Peyer's patch (tissue), 4 donors: Measurements from ENCODE around the gene SLC12A9. TPM values are rescaled to one million over a fixed set of nuclear protein-coding genes. Genes with fewer than 3 reads are reported as not detected.
A peak's percentile ranks its signal among the peaks of the same experiment; 100 is the strongest.

ENCODE experiments used
- DNase-seq, 3 donors: peaks; one replicate each; pipeline ENCODE4 v3.0.0-alpha.2; 2017 to 2019
- H3K27ac ChIP-seq, 4 donors: fragments of 200-600 bp; sonication (generic); one replicate each; pipeline ENCODE4 v1.5.1; 2016 to 2019
- H3K27me3 ChIP-seq, 2 donors: fragments of 200-600 bp; sonication (generic); one replicate each; pipeline ENCODE4 v1.5.1; 2019
- H3K36me3 ChIP-seq, 3 donors: fragments of 200-600 bp; sonication (generic); one replicate each; pipeline ENCODE4 v1.5.1; 2016 to 2019
- H3K4me1 ChIP-seq, 4 donors: fragments of 200-600 bp; sonication (generic); one replicate each; pipeline ENCODE4 v1.5.1; 2016 to 2019
- H3K4me3 ChIP-seq, 4 donors: fragments of 200-600 bp; sonication (generic); 1 replicate in 3 of 4; 2 replicates in 1 of 4; pipeline ENCODE4 v1.5.1; 2016 to 2019; ENCODE audit warnings: mild to moderate bottlenecking in 1 of 4
- H3K9me3 ChIP-seq, 4 donors: fragments of 200-600 bp; sonication (generic); one replicate each; pipeline ENCODE4 v1.5.1; 2016 to 2019; ENCODE audit warnings: mild to moderate bottlenecking in 1 of 4
- POLR2A ChIP-seq, 2 donors: fragments of 450-650 bp; IDR thresholded peaks; one replicate each; pipeline ENCODE4 v1.5.1; 2017; ENCODE audit warnings: antibody characterized with exemption in 2 of 2, mild to moderate bottlenecking in 2 of 2, moderate library complexity in 2 of 2
- total RNA-seq, 4 donors: library from RNA; depleted of rRNA; stranded (reverse); fragments of >200 nt; gene quantifications; one replicate each; pipeline ENCODE4 v1.1.0, GENCODE V29; 2016
- TF ChIP-seq, protein P1 (sequence below), 6 experiments: fragments of 450-650 bp in 4 of 6; fragments of 200-600 bp in 2 of 6; sonication (generic) in 1 of 6; IDR thresholded peaks; one replicate each; pipeline ENCODE4 v1.5.1; 2017 to 2019; ENCODE audit warnings: antibody characterized with exemption in 6 of 6, mild to moderate bottlenecking in 3 of 6, moderate library complexity in 1 of 6

SLC12A9 gene
- total RNA-seq, 4 donors from 2014 or later = 24.8 to 51.1 (median 28.2) TPM

DNA sequence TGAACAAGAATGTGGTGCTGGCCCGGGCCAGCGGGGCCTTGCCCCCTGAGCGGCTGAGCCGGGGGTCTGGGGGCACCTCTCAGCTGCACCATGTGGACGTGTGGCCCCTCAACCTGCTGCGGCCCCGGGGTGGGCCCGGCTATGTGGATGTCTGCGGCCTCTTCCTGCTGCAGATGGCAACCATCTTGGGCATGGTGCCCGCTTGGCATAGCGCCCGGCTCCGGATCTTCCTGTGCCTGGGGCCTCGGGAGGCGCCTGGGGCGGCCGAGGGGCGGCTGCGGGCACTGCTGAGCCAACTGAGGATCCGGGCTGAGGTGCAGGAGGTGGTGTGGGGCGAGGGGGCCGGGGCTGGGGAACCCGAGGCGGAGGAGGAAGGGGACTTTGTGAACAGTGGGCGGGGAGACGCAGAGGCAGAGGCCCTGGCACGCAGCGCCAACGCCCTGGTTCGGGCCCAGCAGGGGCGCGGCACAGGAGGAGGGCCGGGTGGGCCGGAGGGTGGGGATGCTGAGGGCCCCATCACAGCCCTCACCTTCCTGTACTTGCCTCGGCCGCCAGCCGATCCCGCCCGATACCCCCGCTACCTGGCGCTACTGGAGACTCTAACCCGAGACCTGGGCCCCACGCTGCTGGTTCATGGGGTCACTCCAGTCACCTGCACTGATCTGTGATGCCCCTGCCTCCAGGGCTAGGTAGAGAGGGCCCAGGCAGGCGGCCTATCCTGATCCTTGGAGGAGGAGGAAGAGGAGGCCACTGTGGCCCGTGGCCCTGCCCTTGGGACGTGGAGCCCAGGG, 13.6 kb downstream of the SLC12A9 start:
- Histone ChIP-seq H3K36me3 (peaks cover 0 to 13% (median 0%) of the 10 kb centered on the region in 3 donors), H3K27ac (peak overlapping the region; percentile 75 to 95 (median 86)), H3K9me3 (no peaks in the 10 kb centered on the region), H3K4me3 (peak overlapping the region; percentile 15 to 71 (median 48)), H3K27me3 (no peaks in the 10 kb centered on the region), H3K4me1 (peaks cover 6 to 42% (median 12%) of the 10 kb centered on the region in 4 donors)
- peak; percentile 7 to 45 for TF ChIP-seq POLR2A (IDR thresholded peaks at IDR 0.05)
- TF ChIP-seq, protein P1, sequence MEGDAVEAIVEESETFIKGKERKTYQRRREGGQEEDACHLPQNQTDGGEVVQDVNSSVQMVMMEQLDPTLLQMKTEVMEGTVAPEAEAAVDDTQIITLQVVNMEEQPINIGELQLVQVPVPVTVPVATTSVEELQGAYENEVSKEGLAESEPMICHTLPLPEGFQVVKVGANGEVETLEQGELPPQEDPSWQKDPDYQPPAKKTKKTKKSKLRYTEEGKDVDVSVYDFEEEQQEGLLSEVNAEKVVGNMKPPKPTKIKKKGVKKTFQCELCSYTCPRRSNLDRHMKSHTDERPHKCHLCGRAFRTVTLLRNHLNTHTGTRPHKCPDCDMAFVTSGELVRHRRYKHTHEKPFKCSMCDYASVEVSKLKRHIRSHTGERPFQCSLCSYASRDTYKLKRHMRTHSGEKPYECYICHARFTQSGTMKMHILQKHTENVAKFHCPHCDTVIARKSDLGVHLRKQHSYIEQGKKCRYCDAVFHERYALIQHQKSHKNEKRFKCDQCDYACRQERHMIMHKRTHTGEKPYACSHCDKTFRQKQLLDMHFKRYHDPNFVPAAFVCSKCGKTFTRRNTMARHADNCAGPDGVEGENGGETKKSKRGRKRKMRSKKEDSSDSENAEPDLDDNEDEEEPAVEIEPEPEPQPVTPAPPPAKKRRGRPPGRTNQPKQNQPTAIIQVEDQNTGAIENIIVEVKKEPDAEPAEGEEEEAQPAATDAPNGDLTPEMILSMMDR (IDR thresholded peaks at IDR 0.05) = no peak
- peak in 2 of 3 donors; percentile 84 to 88 for DNase-seq

DNA sequence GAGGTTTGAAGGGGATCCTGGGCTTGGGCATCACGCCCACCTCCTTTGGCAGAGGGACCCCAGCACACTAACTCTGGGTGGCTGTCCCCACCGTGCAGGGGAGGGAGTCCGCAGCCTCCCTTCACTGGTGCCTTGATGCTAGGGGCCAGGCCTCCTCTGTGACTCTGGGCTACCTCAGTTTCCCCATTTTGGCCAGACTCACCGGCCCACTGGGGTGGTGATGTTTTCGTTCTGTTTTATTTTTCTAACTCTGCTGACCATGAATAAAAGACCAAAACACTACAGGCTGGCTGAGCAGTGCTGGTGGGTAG, 14.2 kb downstream of the SLC12A9 start:
- peak overlapping the region; percentile 30 to 71 (median 64) for H3K4me3 ChIP-seq
- H3K4me1 ChIP-seq = peaks cover 6 to 42% (median 12%) of the 10 kb centered on the region in 4 donors
- no peak for DNase-seq
- peaks cover 0 to 7% (median 0%) of the 10 kb centered on the region in 3 donors for H3K36me3 ChIP-seq
- H3K9me3 ChIP-seq = no peaks in the 10 kb centered on the region
- H3K27ac ChIP-seq = peak overlapping the region; percentile 75 to 95 (median 86)
- TF ChIP-seq POLR2A (IDR thresholded peaks at IDR 0.05) = no peak
- TF ChIP-seq, protein P1 (IDR thresholded peaks at IDR 0.05) = no peak
- no peaks in the 10 kb centered on the region for H3K27me3 ChIP-seq

DNA sequence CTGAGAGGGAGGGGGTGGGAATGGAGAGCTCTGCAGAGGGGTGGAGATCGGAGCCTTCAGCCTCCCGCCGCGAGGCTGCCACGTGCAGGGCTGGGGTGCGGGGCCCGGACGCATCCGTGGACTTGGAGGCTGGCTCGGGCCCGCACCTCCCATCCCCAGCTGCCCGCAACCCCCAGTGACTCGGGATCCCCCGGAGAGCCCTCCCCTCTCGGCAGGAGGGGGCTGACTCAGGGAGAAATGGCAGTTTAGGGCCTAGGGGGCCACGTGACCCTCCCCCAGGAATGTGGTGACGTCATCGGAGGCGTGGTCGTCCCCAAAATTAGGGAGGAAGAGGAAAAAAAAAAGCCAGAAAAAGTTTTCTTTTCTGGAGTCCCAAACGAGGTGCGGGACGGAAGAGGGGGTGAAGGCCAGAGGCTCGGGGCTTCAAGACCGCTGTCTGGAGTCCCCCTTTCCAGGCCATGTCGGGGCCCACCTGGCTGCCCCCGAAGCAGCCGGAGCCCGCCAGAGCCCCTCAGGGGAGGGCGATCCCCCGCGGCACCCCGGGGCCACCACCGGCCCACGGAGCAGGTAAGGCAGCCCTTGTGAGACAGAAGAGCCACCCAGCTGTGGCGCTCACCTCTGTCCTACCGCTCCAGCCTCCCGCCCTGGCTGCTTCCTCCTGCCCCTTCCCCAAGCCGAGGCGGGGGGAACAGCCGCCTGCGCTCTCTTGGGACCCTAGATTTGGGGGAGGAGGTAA, 14.7 kb downstream of the SLC12A9 start, which contains the start of gene TRIP6:
Gene TRIP6 (plus strand): TSS at position 348 of the 736 bp plus-strand sequence. CDS start 111 bp downstream, at position 459.
- Histone ChIP-seq H3K27ac (peak within 1 kb of the TSS; percentile 75 to 95 (median 86)), H3K9me3 (no peaks in the 10 kb centered on the region), H3K4me3 (peak within 1 kb of the TSS; percentile 30 to 71 (median 64)), H3K36me3 (peaks cover 0 to 8% (median 0%) of the 10 kb centered on the region in 3 donors), H3K4me1 (peaks cover 6 to 42% (median 12%) of the 10 kb centered on the region in 4 donors), H3K27me3 (no peaks in the 10 kb centered on the region)
- TF ChIP-seq, protein P1 (IDR thresholded peaks at IDR 0.05) = no peak
- no peak for TF ChIP-seq POLR2A (IDR thresholded peaks at IDR 0.05)
- DNase-seq = peak; percentile 70 to 88 (median 76)

DNA sequence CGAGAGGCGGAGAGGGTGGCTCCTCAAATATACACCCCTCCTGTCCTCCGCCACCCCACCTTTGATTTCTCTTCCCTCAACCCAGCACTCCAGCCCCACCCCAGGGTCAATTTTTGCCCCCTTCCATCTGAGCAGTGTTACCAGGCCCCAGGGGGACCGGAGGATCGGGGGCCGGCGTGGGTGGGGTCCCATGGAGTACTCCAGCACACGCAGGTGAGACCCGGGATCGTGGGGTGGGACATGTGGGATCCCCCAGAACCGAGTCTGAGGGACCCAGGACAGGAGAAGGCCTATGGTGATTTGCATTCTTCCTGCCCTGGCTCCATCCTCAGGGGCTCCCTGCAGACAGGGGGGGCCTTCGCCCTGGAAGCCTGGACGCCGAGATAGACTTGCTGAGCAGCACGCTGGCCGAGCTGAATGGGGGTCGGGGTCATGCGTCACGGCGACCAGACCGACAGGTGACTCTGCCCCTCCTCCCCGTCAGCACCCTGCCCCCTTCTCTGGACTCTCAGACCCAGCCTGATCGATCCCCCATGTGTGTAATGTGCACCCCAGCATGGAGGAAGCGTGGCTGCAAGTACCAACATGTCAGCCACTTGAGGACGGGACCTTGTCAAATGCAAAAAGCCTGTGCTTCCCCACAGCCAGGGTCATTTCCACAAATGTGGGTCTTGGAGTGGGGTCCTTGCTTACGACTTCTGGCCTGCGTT, 15.4 kb downstream of the SLC12A9 start:
- H3K27ac ChIP-seq = peak overlapping the region; percentile 75 to 95 (median 86)
- H3K4me1 ChIP-seq = peaks cover 6 to 41% (median 12%) of the 10 kb centered on the region in 4 donors
- H3K27me3 ChIP-seq = no peaks in the 10 kb centered on the region
- TF ChIP-seq, protein P1 (IDR thresholded peaks at IDR 0.05) = no peak
- TF ChIP-seq POLR2A (IDR thresholded peaks at IDR 0.05) = no peak
- H3K9me3 ChIP-seq = no peaks in the 10 kb centered on the region
- DNase-seq = no peak
- H3K36me3 ChIP-seq = peaks cover 0 to 12% (median 0%) of the 10 kb centered on the region in 3 donors
- H3K4me3 ChIP-seq = peak overlapping the region; percentile 30 to 71 (median 64)
